ENCODE results near the gene PACRGL.

PACRGL gene

DNA sequence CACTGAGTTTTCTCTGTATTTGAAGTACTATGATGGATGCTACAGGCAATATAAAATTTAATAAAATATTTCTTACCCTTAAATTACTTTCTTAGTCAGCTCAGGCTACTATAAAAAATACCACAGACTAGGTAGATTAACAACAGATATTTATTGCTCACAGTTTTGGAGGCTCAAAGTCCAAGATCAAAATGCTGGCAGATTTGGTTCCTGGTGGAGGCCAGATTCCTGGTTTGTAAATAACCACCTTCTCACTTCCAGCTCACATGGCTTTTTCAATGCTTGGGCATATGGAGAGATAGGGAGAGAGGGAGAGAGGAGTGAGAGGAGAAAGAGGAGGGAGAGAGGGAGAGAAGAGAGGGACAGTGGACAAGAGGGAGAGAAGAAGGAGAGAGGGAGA is 24.5 kb upstream of the PACRGL start:
- H3K4me3 ChIP-seq (ENCODE audit: low read depth, low read length): no peak overlapping the region
- TF ChIP-seq, protein P1, sequence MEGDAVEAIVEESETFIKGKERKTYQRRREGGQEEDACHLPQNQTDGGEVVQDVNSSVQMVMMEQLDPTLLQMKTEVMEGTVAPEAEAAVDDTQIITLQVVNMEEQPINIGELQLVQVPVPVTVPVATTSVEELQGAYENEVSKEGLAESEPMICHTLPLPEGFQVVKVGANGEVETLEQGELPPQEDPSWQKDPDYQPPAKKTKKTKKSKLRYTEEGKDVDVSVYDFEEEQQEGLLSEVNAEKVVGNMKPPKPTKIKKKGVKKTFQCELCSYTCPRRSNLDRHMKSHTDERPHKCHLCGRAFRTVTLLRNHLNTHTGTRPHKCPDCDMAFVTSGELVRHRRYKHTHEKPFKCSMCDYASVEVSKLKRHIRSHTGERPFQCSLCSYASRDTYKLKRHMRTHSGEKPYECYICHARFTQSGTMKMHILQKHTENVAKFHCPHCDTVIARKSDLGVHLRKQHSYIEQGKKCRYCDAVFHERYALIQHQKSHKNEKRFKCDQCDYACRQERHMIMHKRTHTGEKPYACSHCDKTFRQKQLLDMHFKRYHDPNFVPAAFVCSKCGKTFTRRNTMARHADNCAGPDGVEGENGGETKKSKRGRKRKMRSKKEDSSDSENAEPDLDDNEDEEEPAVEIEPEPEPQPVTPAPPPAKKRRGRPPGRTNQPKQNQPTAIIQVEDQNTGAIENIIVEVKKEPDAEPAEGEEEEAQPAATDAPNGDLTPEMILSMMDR (conservative IDR thresholded peaks at IDR 0.05; ENCODE audit: low read depth, low read length): no peak
- no peak for DNase-seq (ENCODE audit: low read depth)

DNA sequence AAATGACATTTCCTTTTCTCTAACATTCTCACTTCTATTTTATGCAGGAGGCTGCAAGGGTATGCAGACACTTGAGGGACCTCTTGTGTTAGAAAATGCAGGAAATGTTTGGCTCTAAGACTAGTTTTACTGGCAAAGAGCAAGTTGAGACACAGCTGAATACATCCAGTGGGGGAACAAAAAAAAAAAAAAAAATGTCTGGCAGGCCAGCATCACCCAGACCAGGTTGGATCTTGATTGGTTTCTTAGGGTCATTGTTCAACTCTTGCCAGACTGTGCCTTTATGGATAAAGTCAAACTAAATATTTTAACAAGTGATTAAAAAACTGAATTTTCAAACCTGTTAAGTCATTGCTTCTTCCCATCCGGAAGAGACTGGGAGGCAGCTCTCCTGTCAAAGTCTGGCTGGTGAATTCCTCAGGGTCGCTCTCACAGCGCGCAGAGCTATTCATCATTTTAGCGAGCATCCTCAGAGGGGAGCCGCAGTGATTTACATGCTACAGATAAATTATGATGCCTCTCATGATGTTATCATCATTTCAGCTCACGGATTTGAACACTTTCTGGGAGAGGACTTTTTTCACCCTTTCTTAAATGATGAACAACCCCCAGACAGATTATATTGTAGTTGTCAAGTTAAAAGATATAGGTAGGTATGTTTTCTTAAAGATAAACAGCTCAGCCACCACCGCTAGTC is 23.6 kb upstream of the PACRGL start:
- TF ChIP-seq, protein P1 (conservative IDR thresholded peaks at IDR 0.05; ENCODE audit: low read depth, low read length): no peak
- DNase-seq (ENCODE audit: low read depth): no peak
- no peak overlapping the region for H3K4me3 ChIP-seq (ENCODE audit: low read depth, low read length)

DNA sequence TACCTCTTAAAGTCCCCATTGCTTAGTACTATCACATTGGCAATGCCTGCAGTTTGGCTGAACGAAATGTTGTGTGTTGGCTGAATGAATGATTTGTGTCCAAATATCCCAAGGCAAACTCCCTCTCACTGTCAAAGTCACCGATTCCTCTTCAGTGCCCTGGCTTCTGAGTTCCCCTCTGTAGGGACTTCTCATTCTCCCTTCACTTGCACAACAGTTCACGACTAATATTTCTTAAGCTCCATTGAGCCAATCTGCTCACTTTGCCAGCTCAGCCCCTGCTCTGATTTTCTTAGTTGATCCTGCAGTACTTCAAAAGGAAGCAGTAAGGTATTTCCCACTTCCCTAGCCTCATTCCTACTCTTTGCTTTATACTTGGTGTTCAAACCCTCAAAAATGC is 21.9 kb upstream of the PACRGL start:
- DNase-seq (ENCODE audit: low read depth): no peak
- TF ChIP-seq, protein P1 (conservative IDR thresholded peaks at IDR 0.05; ENCODE audit: low read depth, low read length): no peak
- no peak overlapping the region for H3K4me3 ChIP-seq (ENCODE audit: low read depth, low read length)

DNA sequence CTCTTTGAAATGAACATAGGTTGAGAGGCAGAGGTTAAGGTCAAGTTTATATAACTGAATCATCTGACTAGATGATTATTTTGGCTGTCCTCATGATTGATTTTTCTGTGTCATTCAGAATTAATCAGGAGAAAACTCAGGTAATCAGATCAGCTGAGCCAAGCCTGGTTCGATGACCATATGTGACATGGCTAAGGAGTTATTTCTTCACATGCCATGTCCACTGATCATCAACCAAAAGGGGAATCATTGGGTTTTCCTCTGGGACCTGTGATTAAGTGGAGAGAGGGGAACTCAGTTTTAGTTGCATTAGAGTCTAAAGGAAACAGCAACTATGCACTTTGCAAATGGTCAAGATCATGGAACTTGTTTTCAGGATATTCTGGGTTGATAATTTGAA is 20.3 kb upstream of the PACRGL start:
- TF ChIP-seq, protein P1 (conservative IDR thresholded peaks at IDR 0.05; ENCODE audit: low read depth, low read length): no peak
- no peak overlapping the region for H3K4me3 ChIP-seq (ENCODE audit: low read depth, low read length)
- DNase-seq (ENCODE audit: low read depth): no peak

DNA sequence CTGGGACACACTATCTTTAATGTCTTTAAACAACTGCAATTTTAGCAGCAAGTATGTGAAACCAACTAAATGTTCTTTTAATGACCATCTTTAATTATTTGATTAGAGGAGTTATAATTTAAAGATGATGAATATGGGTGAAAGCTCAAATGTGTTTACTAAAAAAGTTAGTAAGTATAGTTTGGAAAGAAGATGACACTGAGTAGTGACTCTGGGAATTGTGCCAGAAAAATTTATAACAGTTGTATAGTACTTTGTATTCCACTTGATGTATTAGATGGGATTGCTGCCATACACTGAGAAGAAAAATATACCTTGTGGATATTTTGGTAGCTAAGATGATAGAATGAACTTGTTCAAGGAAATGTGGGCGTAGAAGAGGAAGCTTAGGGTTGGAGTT is 19.5 kb upstream of the PACRGL start:
- TF ChIP-seq, protein P1 (conservative IDR thresholded peaks at IDR 0.05; ENCODE audit: low read depth, low read length): no peak
- H3K4me3 ChIP-seq (ENCODE audit: low read depth, low read length): no peak overlapping the region
- DNase-seq (ENCODE audit: low read depth): no peak

DNA sequence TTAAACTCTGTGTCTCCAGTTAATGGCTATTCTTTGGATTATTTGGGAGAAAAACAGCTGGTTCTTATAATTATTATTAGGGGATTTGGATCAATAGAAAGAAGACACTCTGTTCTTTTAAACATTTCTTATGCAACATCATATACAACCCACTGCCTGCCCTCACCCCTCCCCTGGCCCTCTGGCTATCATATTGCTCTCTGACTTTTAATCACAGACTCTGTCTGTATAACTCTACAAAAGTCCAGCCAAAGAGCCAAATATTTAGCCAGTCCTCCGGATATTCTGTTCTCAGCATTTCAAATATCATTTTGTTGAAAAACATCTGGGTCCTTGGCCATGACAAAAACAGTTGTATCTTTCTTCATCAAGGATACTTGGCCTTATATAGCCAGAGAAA is 19.0 kb upstream of the PACRGL start:
- DNase-seq (ENCODE audit: low read depth): no peak
- TF ChIP-seq, protein P1 (conservative IDR thresholded peaks at IDR 0.05; ENCODE audit: low read depth, low read length): no peak
- H3K4me3 ChIP-seq (ENCODE audit: low read depth, low read length): no peak overlapping the region

DNA sequence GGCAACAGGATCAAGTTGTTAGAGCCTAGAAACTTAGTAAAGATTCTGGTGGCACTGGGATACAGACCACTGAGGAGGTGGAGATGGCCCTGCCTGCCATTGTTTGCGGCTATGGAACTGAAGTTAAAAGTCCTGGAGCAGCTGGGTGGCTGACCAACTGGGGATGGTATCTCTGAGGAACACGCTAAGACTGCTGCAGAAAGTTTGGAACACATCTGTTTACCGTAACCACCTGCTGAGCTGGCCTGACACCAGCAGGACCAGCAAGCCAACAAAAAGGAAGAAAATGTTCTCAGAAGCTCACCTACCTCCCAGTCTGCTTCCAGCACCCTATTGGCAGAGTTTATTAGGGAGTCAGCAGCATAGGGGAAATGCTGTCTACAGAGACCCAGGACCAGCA is 17.4 kb upstream of the PACRGL start:
- peak; percentile 43 for DNase-seq (ENCODE audit: low read depth)
- TF ChIP-seq, protein P1 (conservative IDR thresholded peaks at IDR 0.05; ENCODE audit: low read depth, low read length): no peak
- no peak overlapping the region for H3K4me3 ChIP-seq (ENCODE audit: low read depth, low read length)
